ENCODE results near the gene MGST2. TPM values are rescaled to one million over a fixed set of nuclear protein-coding genes. Genes with fewer than 3 reads are reported as not detected.

Gene MGST2
- total RNA-seq, 1 experiment from 2014 or later, result 14.9 TPM

DNA sequence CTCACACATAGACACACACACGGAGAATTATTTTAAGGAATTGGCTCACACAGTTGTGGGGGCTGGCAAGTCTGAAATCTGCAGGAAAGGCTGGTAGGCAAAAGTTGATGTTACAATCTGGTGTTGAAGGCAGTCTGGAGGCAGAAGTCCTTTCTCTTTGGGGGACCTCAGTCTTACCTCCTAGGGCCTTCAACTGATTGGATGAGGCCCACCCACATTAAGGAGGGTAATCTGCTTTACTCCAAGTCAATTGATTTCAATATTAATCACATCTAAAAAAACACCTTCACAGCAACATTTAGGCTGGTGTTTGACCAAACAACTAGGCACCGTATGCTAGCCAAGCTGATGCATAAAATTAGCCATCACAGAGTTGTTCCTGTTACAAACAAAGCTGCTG lies 10.7 kb downstream of the MGST2 start (continued):
- TF ChIP-seq, protein P1, sequence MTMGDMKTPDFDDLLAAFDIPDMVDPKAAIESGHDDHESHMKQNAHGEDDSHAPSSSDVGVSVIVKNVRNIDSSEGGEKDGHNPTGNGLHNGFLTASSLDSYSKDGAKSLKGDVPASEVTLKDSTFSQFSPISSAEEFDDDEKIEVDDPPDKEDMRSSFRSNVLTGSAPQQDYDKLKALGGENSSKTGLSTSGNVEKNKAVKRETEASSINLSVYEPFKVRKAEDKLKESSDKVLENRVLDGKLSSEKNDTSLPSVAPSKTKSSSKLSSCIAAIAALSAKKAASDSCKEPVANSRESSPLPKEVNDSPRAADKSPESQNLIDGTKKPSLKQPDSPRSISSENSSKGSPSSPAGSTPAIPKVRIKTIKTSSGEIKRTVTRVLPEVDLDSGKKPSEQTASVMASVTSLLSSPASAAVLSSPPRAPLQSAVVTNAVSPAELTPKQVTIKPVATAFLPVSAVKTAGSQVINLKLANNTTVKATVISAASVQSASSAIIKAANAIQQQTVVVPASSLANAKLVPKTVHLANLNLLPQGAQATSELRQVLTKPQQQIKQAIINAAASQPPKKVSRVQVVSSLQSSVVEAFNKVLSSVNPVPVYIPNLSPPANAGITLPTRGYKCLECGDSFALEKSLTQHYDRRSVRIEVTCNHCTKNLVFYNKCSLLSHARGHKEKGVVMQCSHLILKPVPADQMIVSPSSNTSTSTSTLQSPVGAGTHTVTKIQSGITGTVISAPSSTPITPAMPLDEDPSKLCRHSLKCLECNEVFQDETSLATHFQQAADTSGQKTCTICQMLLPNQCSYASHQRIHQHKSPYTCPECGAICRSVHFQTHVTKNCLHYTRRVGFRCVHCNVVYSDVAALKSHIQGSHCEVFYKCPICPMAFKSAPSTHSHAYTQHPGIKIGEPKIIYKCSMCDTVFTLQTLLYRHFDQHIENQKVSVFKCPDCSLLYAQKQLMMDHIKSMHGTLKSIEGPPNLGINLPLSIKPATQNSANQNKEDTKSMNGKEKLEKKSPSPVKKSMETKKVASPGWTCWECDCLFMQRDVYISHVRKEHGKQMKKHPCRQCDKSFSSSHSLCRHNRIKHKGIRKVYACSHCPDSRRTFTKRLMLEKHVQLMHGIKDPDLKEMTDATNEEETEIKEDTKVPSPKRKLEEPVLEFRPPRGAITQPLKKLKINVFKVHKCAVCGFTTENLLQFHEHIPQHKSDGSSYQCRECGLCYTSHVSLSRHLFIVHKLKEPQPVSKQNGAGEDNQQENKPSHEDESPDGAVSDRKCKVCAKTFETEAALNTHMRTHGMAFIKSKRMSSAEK (CRISPR knock-in tag; IDR thresholded peaks at IDR 0.05; ENCODE audit: borderline replicate concordance), result no peak
- TF ChIP-seq PRRX2 (CRISPR knock-in tag; IDR thresholded peaks at IDR 0.05) (no peak), CREB1 (CRISPR knock-in tag; IDR thresholded peaks at IDR 0.05) (no peak), GABPB1 (CRISPR knock-in tag; IDR thresholded peaks at IDR 0.05) (no peak)
- TF ChIP-seq, protein P2, sequence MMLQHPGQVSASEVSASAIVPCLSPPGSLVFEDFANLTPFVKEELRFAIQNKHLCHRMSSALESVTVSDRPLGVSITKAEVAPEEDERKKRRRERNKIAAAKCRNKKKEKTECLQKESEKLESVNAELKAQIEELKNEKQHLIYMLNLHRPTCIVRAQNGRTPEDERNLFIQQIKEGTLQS (CRISPR knock-in tag; conservative IDR thresholded peaks at IDR 0.05), result no peak
- TF ChIP-seq, protein P3, sequence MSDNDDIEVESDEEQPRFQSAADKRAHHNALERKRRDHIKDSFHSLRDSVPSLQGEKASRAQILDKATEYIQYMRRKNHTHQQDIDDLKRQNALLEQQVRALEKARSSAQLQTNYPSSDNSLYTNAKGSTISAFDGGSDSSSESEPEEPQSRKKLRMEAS (CRISPR knock-in tag; IDR thresholded peaks at IDR 0.05), result no peak

DNA sequence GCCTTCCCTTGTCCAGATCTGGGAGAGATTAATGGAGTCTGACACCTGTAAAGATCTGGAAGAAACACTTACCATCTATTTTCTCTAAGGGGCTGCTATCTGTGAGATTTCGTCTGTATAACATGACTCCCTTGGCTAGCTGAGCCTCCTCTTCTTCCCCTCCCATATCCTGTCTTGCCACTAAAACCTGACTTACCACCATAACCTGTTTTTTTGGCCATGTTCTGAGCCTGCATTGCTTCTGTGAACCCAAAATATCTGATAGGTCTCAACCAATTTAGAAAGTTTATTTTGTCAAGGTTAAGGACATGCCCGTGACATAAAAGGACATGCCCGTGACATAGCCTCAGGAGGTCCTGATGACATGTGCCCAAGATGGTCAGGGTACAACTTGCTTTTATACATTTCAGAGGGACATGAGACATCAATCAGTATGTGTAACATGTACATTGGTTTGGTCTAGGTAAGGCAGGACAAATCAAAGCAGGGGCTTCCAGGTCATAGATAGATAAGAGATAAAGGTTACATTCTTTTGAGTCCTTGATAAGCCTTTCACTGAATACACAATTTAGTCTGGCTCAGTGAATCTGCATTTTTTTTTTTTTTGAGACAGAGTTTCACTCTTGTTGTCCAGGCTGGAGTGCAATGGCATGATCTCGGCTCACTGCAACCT lies 11.4 kb downstream of the MGST2 start:
- CTCF ChIA-PET, result interaction anchor here (0.8 to 0.9 kb wide), 2 partner anchors 20 to 22 kb away, joined by 3 read pairs; no protein-coding TSS in a partner anchor
- TF ChIP-seq, protein P4, sequence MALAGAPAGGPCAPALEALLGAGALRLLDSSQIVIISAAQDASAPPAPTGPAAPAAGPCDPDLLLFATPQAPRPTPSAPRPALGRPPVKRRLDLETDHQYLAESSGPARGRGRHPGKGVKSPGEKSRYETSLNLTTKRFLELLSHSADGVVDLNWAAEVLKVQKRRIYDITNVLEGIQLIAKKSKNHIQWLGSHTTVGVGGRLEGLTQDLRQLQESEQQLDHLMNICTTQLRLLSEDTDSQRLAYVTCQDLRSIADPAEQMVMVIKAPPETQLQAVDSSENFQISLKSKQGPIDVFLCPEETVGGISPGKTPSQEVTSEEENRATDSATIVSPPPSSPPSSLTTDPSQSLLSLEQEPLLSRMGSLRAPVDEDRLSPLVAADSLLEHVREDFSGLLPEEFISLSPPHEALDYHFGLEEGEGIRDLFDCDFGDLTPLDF (CRISPR knock-in tag; IDR thresholded peaks at IDR 0.05), result no peak
- TF ChIP-seq IRF2 (CRISPR knock-in tag; IDR thresholded peaks at IDR 0.05; ENCODE audit: borderline replicate concordance, low read depth) (no peak), CBFB (CRISPR knock-in tag; IDR thresholded peaks at IDR 0.05; ENCODE audit: low read depth) (no peak), SMAD4 (CRISPR knock-in tag; IDR thresholded peaks at IDR 0.05) (no peak)
- Mint-ChIP-seq H3K9me3 (peaks cover 9% of the 10 kb centered on the region), H3K27ac (no peak overlapping the region), H3K36me3 (peaks cover 14% of the 10 kb centered on the region), H3K4me1 (peaks cover 10% of the 10 kb centered on the region), H3K27me3 (ENCODE audit: low read depth) (no peaks in the 10 kb centered on the region), H3K4me3 (no peak overlapping the region)
- POLR2A ChIA-PET, result interaction anchor here (0.5 kb wide), 1 partner anchor 23 kb away, joined by 3 read pairs; no protein-coding TSS in a partner anchor
- DNase-seq (ENCODE audit: low spot score) (no peak), ATAC-seq (no peak)

DNA sequence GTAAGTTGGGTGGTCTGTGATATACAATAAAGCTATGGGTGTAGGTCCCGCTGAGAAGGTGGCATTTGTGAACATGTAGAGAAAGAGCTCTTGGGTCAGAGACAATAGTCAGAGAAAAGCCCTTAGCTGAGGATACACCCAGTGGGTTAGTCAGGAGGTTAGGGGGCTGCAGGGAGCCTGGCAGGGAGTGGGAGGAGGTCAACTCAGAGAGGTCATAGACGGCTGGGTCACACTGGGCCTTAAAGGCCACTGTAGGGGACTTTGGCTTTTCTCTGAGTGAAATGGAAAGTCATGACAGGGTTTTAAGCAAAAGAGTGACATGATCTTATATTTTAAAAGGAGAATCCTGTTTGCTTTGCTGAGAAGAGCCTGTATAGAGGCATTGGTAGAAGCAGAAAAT lies 16.7 kb downstream of the MGST2 start:
- CTCF ChIA-PET, result interaction anchor here (0.7 to 1.8 kb wide), 3 partner anchors 16 to 160 kb away, joined by 4 to 6 read pairs (median 5); no protein-coding TSS in a partner anchor

DNA sequence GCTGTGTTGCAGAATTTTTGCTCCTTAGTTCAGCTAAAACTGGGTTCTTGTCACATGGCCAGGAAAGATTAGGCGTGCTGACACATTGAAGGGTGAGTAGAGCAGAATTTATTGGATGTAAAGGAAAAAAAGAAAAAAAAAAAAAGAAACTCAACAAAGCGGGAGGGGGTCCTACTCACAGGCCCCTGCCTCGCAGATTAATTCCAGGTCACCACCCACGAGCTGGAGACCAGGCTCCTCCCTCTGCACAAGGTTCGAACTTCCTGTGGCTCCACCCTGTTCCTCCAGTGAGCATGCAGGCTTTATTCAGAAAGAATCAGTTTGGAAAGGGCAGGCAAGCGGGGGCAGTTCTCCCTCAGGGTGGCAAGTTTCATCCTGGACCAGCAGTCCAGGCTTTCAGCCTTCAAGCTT lies 17.1 kb downstream of the MGST2 start:
- peaks cover 2% of the 10 kb centered on the region for H3K4me1 Mint-ChIP-seq
- peak; percentile 52; the same call in 1 of the 2 replicates for ATAC-seq

More for the DNA sequence above, 16.7 kb downstream of the MGST2 start:
- Mint-ChIP-seq H3K27ac (no peak overlapping the region), H3K36me3 (peaks cover 35% of the 10 kb centered on the region), H3K27me3 (ENCODE audit: low read depth) (peaks cover 2% of the 10 kb centered on the region; the same call in 1 of the 2 replicates), H3K4me3 (no peak overlapping the region), H3K4me1 (peaks cover 2% of the 10 kb centered on the region), H3K9me3 (peaks cover 18% of the 10 kb centered on the region)
- POLR2A ChIA-PET, result interaction anchor here (0.6 to 0.7 kb wide), 2 partner anchors 572 to 613 kb away, joined by 3 to 4 read pairs; no protein-coding TSS in a partner anchor
- DNase-seq (ENCODE audit: low spot score), result no peak
- TF ChIP-seq, protein P2 (CRISPR knock-in tag; conservative IDR thresholded peaks at IDR 0.05), result no peak
- TF ChIP-seq RELA (CRISPR knock-in tag; IDR thresholded peaks at IDR 0.05; ENCODE audit: borderline replicate concordance), result no peak
- ATAC-seq, result no peak

More for the DNA sequence above, 17.1 kb downstream of the MGST2 start:
- Mint-ChIP-seq H3K9me3 (peaks cover 18% of the 10 kb centered on the region), H3K27me3 (ENCODE audit: low read depth) (peaks cover 2% of the 10 kb centered on the region; the same call in 1 of the 2 replicates), H3K36me3 (peaks cover 35% of the 10 kb centered on the region), H3K27ac (no peak overlapping the region), H3K4me3 (no peak overlapping the region)
- no peak for TF ChIP-seq EMX1 (CRISPR knock-in tag; IDR thresholded peaks at IDR 0.05)
- TF ChIP-seq, protein P5, sequence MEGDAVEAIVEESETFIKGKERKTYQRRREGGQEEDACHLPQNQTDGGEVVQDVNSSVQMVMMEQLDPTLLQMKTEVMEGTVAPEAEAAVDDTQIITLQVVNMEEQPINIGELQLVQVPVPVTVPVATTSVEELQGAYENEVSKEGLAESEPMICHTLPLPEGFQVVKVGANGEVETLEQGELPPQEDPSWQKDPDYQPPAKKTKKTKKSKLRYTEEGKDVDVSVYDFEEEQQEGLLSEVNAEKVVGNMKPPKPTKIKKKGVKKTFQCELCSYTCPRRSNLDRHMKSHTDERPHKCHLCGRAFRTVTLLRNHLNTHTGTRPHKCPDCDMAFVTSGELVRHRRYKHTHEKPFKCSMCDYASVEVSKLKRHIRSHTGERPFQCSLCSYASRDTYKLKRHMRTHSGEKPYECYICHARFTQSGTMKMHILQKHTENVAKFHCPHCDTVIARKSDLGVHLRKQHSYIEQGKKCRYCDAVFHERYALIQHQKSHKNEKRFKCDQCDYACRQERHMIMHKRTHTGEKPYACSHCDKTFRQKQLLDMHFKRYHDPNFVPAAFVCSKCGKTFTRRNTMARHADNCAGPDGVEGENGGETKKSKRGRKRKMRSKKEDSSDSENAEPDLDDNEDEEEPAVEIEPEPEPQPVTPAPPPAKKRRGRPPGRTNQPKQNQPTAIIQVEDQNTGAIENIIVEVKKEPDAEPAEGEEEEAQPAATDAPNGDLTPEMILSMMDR (IDR thresholded peaks at IDR 0.05), result no peak
- TF ChIP-seq, protein P6, sequence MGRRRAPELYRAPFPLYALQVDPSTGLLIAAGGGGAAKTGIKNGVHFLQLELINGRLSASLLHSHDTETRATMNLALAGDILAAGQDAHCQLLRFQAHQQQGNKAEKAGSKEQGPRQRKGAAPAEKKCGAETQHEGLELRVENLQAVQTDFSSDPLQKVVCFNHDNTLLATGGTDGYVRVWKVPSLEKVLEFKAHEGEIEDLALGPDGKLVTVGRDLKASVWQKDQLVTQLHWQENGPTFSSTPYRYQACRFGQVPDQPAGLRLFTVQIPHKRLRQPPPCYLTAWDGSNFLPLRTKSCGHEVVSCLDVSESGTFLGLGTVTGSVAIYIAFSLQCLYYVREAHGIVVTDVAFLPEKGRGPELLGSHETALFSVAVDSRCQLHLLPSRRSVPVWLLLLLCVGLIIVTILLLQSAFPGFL (CRISPR knock-in tag; IDR thresholded peaks at IDR 0.05; ENCODE audit: borderline replicate concordance), result no peak
- TF ChIP-seq CREM (CRISPR knock-in tag; IDR thresholded peaks at IDR 0.05), result no peak
- no peak for TF ChIP-seq GABPB1 (CRISPR knock-in tag; IDR thresholded peaks at IDR 0.05)
- TF ChIP-seq, protein P7, sequence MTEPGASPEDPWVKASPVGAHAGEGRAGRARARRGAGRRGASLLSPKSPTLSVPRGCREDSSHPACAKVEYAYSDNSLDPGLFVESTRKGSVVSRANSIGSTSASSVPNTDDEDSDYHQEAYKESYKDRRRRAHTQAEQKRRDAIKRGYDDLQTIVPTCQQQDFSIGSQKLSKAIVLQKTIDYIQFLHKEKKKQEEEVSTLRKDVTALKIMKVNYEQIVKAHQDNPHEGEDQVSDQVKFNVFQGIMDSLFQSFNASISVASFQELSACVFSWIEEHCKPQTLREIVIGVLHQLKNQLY (CRISPR knock-in tag; IDR thresholded peaks at IDR 0.05), result no peak
- no peak for DNase-seq (ENCODE audit: low spot score)
- ChIA-PET POLR2A (interaction anchor here (0.7 kb wide), 1 partner anchor 612 kb away, joined by 3 read pairs; no protein-coding TSS in a partner anchor), CTCF (interaction anchor here (0.7 to 1.8 kb wide), 3 partner anchors 16 to 161 kb away, joined by 4 to 6 read pairs (median 5); no protein-coding TSS in a partner anchor)
